GM23338 (cell line): Measurements from ENCODE around the gene CPEB2. TPM values are rescaled to one million over a fixed set of nuclear protein-coding genes. Genes with fewer than 3 reads are reported as not detected.

ENCODE experiments used
- ATAC-seq: fragments of 200-7000 bp; cut with Tn5 transposase; 3 replicates; pipeline ENCODE4 v1.9.1; 2020
- DNase-seq: peaks from one replicate; pipeline ENCODE4 v3.0.0-alpha.2; 2015; ENCODE audit warnings: low spot score
- H2AFZ ChIP-seq: fragments of 200-600 bp; sonication (generic); 2 replicates; pipeline ENCODE4 v1.8.0; 2016; ENCODE audit warnings: antibody characterized with exemption, mild to moderate bottlenecking, moderate library complexity
- H3F3A ChIP-seq: fragments of 200-600 bp; sonication (generic); replicated peaks from 2 replicates; pipeline ENCODE4 v1.8.0; 2017; ENCODE audit warnings: antibody characterized with exemption, mixed run types, low read depth
- H3K27ac ChIP-seq: fragments of 200-600 bp; sonication (generic); 2 replicates; pipeline ENCODE4 v1.6.1; 2016; ENCODE audit warnings: low read depth
- H3K27me3 ChIP-seq: fragments of 200-600 bp; sonication (generic); 2 replicates; pipeline ENCODE4 v1.8.0; 2016; ENCODE audit warnings: mild to moderate bottlenecking, mixed run types, moderate library complexity; ENCODE audit not compliant: insufficient read depth
- H3K36me3 ChIP-seq: fragments of 200-600 bp; sonication (generic); 2 replicates; pipeline ENCODE4 v1.8.0; 2016; ENCODE audit warnings: mild to moderate bottlenecking; ENCODE audit not compliant: insufficient read depth
- H3K4me1 ChIP-seq: fragments of 200-600 bp; sonication (generic); 2 replicates; pipeline ENCODE4 v1.8.0; 2016; ENCODE audit warnings: mild to moderate bottlenecking, moderate library complexity; ENCODE audit not compliant: insufficient read depth
- H3K4me2 ChIP-seq: fragments of 200-600 bp; sonication (generic); 2 replicates; pipeline ENCODE4 v1.7.1; 2017; ENCODE audit warnings: mixed run types
- H3K4me3 ChIP-seq: fragments of 200-600 bp; sonication (generic); 2 replicates; pipeline ENCODE4 v1.6.1; 2016; ENCODE audit warnings: mixed run types
- H3K79me2 ChIP-seq: fragments of 200-600 bp; sonication (generic); replicated peaks from 2 replicates; pipeline ENCODE4 v1.8.0; 2017; ENCODE audit warnings: mild to moderate bottlenecking; ENCODE audit not compliant: insufficient read depth
- H3K9me2 ChIP-seq: fragments of 200-600 bp; sonication (generic); 2 replicates; pipeline ENCODE4 v1.8.0; 2017; ENCODE audit not compliant: insufficient read depth
- H4K20me1 ChIP-seq: fragments of 200-600 bp; sonication (generic); replicated peaks from 2 replicates; pipeline ENCODE4 v1.8.0; 2017; ENCODE audit warnings: mild to moderate bottlenecking; ENCODE audit not compliant: insufficient read depth
- H3K27ac Mint-ChIP-seq: 2 replicates; pipeline ENCODE4 v1.8.0; 2020; ENCODE audit warnings: inconsistent platforms, mild to moderate bottlenecking, moderate library complexity, mixed read lengths
- H3K27me3 Mint-ChIP-seq: 3 replicates; pipeline ENCODE4 v1.8.0; 2022; ENCODE audit warnings: low read depth, mild to moderate bottlenecking, moderate library complexity, mixed read lengths, inconsistent platforms; ENCODE audit not compliant: insufficient read depth, poor library complexity
- H3K36me3 Mint-ChIP-seq: 3 replicates; pipeline ENCODE4 v1.8.0; 2021; ENCODE audit warnings: low read depth, mild to moderate bottlenecking, inconsistent platforms, moderate library complexity, mixed read lengths
- H3K4me1 Mint-ChIP-seq: 3 replicates; pipeline ENCODE4 v1.8.0; 2020; ENCODE audit warnings: mild to moderate bottlenecking, inconsistent platforms, mixed read lengths
- H3K4me3 Mint-ChIP-seq: 3 replicates; pipeline ENCODE4 v1.8.0; 2021; ENCODE audit warnings: moderate library complexity, mild to moderate bottlenecking, inconsistent platforms, mixed read lengths
- H3K9me3 Mint-ChIP-seq: 3 replicates; pipeline ENCODE4 v1.8.0; 2020; ENCODE audit warnings: moderate library complexity, mild to moderate bottlenecking, inconsistent platforms, mixed read lengths
- EZH2 ChIP-seq: fragments of 200-600 bp; sonication (generic); IDR thresholded peaks from one replicate; pipeline ENCODE4 v1.8.0; 2017; ENCODE audit warnings: antibody characterized with exemption, mild to moderate bottlenecking, low read depth; ENCODE audit not compliant: unreplicated experiment
- JUNB ChIP-seq: IDR thresholded peaks from one replicate; pipeline ENCODE4 v1.6.1; 2016; ENCODE audit warnings: antibody characterized with exemption; ENCODE audit not compliant: unreplicated experiment
- REST ChIP-seq: IDR thresholded peaks from one replicate; pipeline ENCODE4 v1.6.1; 2018; ENCODE audit warnings: antibody characterized with exemption; ENCODE audit not compliant: unreplicated experiment
- ZNF114 ChIP-seq: fragments of 250-450 bp; sonication (Bioruptor Pico); IDR thresholded peaks from 2 replicates; pipeline ENCODE4 v1.5.0; 2020; ENCODE audit warnings: mild to moderate bottlenecking, moderate library complexity
- ZNF331 ChIP-seq: fragments of 250-450 bp; sonication (Bioruptor Pico); IDR thresholded peaks from 2 replicates; pipeline ENCODE4 v1.5.0; 2020; ENCODE audit warnings: low read depth, mild to moderate bottlenecking, moderate library complexity
- polyA plus RNA-seq: library from polyadenylated mRNA; unstranded; fragments of >200 nt; fragmentation: Nextera tagmentation; extraction: Ambion mirVana; gene quantifications from 2 replicates; pipeline ENCODE4 v1.2.1, GENCODE V29; 2016
- total RNA-seq: library from RNA; depleted of rRNA; stranded (reverse); fragments of >200 nt; shearing (Covaris generic); gene quantifications from 2 replicates; pipeline ENCODE4 v1.2.3, GENCODE V29; 2014
- TF ChIP-seq, protein P1 (sequence below): fragments of 250-450 bp; sonication (Bioruptor Pico); IDR thresholded peaks from 2 replicates; pipeline ENCODE4 v1.5.0; 2020; ENCODE audit warnings: mild to moderate bottlenecking, moderate library complexity

The CPEB2 gene
- total and polyA plus RNA-seq, 2 experiments from 2014 or later, result 0.66 to 2.4 TPM

- TF ChIP-seq, protein P1, sequence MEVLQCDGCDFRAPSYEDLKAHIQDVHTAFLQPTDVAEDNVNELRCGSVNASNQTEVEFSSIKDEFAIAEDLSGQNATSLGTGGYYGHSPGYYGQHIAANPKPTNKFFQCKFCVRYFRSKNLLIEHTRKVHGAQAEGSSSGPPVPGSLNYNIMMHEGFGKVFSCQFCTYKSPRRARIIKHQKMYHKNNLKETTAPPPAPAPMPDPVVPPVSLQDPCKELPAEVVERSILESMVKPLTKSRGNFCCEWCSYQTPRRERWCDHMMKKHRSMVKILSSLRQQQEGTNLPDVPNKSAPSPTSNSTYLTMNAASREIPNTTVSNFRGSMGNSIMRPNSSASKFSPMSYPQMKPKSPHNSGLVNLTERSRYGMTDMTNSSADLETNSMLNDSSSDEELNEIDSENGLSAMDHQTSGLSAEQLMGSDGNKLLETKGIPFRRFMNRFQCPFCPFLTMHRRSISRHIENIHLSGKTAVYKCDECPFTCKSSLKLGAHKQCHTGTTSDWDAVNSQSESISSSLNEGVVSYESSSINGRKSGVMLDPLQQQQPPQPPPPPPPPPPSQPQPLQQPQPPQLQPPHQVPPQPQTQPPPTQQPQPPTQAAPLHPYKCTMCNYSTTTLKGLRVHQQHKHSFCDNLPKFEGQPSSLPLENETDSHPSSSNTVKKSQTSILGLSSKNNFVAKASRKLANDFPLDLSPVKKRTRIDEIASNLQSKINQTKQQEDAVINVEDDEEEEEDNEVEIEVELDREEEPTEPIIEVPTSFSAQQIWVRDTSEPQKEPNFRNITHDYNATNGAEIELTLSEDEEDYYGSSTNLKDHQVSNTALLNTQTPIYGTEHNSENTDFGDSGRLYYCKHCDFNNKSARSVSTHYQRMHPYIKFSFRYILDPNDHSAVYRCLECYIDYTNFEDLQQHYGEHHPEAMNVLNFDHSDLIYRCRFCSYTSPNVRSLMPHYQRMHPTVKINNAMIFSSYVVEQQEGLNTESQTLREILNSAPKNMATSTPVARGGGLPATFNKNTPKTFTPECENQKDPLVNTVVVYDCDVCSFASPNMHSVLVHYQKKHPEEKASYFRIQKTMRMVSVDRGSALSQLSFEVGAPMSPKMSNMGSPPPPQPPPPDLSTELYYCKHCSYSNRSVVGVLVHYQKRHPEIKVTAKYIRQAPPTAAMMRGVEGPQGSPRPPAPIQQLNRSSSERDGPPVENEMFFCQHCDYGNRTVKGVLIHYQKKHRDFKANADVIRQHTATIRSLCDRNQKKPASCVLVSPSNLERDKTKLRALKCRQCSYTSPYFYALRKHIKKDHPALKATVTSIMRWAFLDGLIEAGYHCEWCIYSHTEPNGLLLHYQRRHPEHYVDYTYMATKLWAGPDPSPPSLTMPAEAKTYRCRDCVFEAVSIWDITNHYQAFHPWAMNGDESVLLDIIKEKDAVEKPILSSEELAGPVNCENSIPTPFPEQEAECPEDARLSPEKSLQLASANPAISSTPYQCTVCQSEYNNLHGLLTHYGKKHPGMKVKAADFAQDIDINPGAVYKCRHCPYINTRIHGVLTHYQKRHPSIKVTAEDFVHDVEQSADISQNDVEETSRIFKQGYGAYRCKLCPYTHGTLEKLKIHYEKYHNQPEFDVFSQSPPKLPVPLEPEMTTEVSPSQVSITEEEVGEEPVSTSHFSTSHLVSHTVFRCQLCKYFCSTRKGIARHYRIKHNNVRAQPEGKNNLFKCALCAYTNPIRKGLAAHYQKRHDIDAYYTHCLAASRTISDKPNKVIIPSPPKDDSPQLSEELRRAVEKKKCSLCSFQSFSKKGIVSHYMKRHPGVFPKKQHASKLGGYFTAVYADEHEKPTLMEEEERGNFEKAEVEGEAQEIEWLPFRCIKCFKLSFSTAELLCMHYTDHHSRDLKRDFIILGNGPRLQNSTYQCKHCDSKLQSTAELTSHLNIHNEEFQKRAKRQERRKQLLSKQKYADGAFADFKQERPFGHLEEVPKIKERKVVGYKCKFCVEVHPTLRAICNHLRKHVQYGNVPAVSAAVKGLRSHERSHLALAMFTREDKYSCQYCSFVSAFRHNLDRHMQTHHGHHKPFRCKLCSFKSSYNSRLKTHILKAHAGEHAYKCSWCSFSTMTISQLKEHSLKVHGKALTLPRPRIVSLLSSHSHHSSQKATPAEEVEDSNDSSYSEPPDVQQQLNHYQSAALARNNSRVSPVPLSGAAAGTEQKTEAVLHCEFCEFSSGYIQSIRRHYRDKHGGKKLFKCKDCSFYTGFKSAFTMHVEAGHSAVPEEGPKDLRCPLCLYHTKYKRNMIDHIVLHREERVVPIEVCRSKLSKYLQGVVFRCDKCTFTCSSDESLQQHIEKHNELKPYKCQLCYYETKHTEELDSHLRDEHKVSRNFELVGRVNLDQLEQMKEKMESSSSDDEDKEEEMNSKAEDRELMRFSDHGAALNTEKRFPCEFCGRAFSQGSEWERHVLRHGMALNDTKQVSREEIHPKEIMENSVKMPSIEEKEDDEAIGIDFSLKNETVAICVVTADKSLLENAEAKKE, result no peak
- TF ChIP-seq ZNF114 (CRISPR knock-in tag), result no peak
- no peak for TF ChIP-seq ZNF331 (CRISPR knock-in tag)
- no peak for TF ChIP-seq EZH2
- no peak for TF ChIP-seq REST
Observed at GRCh38 chr4:15066140-15066539, 63.9 kb downstream of the CPEB2 start (continued).

- no peaks in the 10 kb centered on the region for H3K4me1 ChIP-seq
- no peaks in the 10 kb centered on the region for H3K27me3 ChIP-seq
- no peak overlapping the region for H3K4me3 Mint-ChIP-seq
- H3K4me2 ChIP-seq, result no peak overlapping the region
- H3F3A ChIP-seq, result no peaks in the 10 kb centered on the region
- no peaks in the 10 kb centered on the region for H3K36me3 ChIP-seq
- ATAC-seq, result no peak
- H3K9me3 Mint-ChIP-seq, result no peaks in the 10 kb centered on the region; the same call in 2 of the 3 replicates
- no peaks in the 10 kb centered on the region for H3K36me3 Mint-ChIP-seq
- H3K27ac Mint-ChIP-seq, result no peak overlapping the region
- H2AFZ ChIP-seq, result no peak overlapping the region
- H3K27ac ChIP-seq, result no peak overlapping the region
- no peaks in the 10 kb centered on the region for H3K4me1 Mint-ChIP-seq
- no peak overlapping the region for H3K4me3 ChIP-seq
- no peaks in the 10 kb centered on the region for H4K20me1 ChIP-seq
- no peaks in the 10 kb centered on the region for H3K27me3 Mint-ChIP-seq
- no peak for DNase-seq
- no peaks in the 10 kb centered on the region for H3K9me2 ChIP-seq
- no peaks in the 10 kb centered on the region for H3K79me2 ChIP-seq
- no peak for TF ChIP-seq ZNF114 (CRISPR knock-in tag)
- TF ChIP-seq, protein P1, result no peak
- no peak for TF ChIP-seq JUNB
- no peak for TF ChIP-seq EZH2
Observed at GRCh38 chr4:15068298-15068697, 66.0 kb downstream of the CPEB2 start.
